Liver (tissue), 9 donors: ENCODE data around the gene TBC1D5. TPM values are rescaled to one million over a fixed set of nuclear protein-coding genes. Genes with fewer than 3 reads are reported as not detected.

Experiments
- DNase-seq: peaks from one replicate; pipeline ENCODE4 v3.0.0-alpha.2; 2017; ENCODE audit warnings: low spot score
- H3K27ac ChIP-seq, 2 donors: one replicate each; pipeline ENCODE4 v1.7.0; 2013; ENCODE audit warnings: inconsistent platforms in 2 of 2, low read length in 2 of 2, control low read depth in 1 of 2, low read depth in 1 of 2, mild to moderate bottlenecking in 1 of 2
- H3K27me3 ChIP-seq, 4 donors: one replicate each; pipeline versions ENCODE4 v1.6.1 to v1.7.0; 2013; ENCODE audit warnings: low read length in 3 of 4, inconsistent platforms in 1 of 4, mild to moderate bottlenecking in 1 of 4, moderate library complexity in 1 of 4; ENCODE audit not compliant: control insufficient read depth in 4 of 4, insufficient read depth in 4 of 4
- H3K36me3 ChIP-seq, 4 donors: one replicate each; pipeline versions ENCODE4 v1.6.1 to v1.7.0; 2013; ENCODE audit warnings: low read length in 3 of 4, mild to moderate bottlenecking in 3 of 4, low read depth in 1 of 4, moderate library complexity in 1 of 4; ENCODE audit not compliant: control insufficient read depth in 4 of 4, insufficient read depth in 3 of 4
- H3K4me1 ChIP-seq, 4 donors: one replicate each; pipeline versions ENCODE4 v1.6.1 to v1.7.0; 2013; ENCODE audit warnings: low read length in 3 of 4, mild to moderate bottlenecking in 3 of 4, moderate library complexity in 1 of 4; ENCODE audit not compliant: control insufficient read depth in 4 of 4, insufficient read depth in 4 of 4
- H3K4me3 ChIP-seq, 3 donors: one replicate each; pipeline versions ENCODE4 v1.6.1 to v1.7.0; 2013; ENCODE audit warnings: low read length in 3 of 3, control low read depth in 1 of 3, low read depth in 1 of 3, mild to moderate bottlenecking in 1 of 3
- H3K9ac ChIP-seq, 2 donors: one replicate each; pipeline ENCODE4 v1.7.0; 2013; ENCODE audit warnings: low read length in 2 of 2, mild to moderate bottlenecking in 2 of 2, moderate library complexity in 2 of 2, control low read depth in 1 of 2, low read depth in 1 of 2
- H3K9me3 ChIP-seq, 4 donors: one replicate each; pipeline versions ENCODE4 v1.6.1 to v1.7.0; 2013; ENCODE audit warnings: low read length in 3 of 4; ENCODE audit not compliant: control insufficient read depth in 4 of 4
- FOXA2 ChIP-seq: IDR thresholded peaks from 2 replicates; pipeline ENCODE4 v1.6.1; 2016; ENCODE audit warnings: antibody characterized with exemption
- GABPA ChIP-seq, 2 donors: IDR thresholded peaks in 1 of 2; conservative IDR thresholded peaks in 1 of 2; 2 replicates each; pipeline ENCODE4 v1.6.1; 2016; ENCODE audit warnings: antibody characterized with exemption in 2 of 2, mild to moderate bottlenecking in 1 of 2, moderate library complexity in 1 of 2
- HNF4A ChIP-seq, 2 donors: conservative IDR thresholded peaks; 2 replicates each; pipeline ENCODE4 v1.6.1; 2016; ENCODE audit warnings: antibody characterized with exemption in 2 of 2, mild to moderate bottlenecking in 2 of 2
- HNF4G ChIP-seq: IDR thresholded peaks from 2 replicates; pipeline ENCODE4 v1.6.1; 2016; ENCODE audit warnings: antibody characterized with exemption
- JUND ChIP-seq, 2 donors: IDR thresholded peaks; 2 replicates each; pipeline ENCODE4 v1.6.1; 2016; ENCODE audit warnings: antibody characterized with exemption in 2 of 2
- RAD21 ChIP-seq, 2 donors: IDR thresholded peaks; 2 replicates each; pipeline ENCODE4 v1.6.1; 2016; ENCODE audit warnings: antibody characterized with exemption in 2 of 2, mild to moderate bottlenecking in 2 of 2
- RXRA ChIP-seq, 2 donors: IDR thresholded peaks; 2 replicates each; pipeline ENCODE4 v1.6.1; 2017 to 2018; ENCODE audit warnings: antibody characterized with exemption in 2 of 2, mild to moderate bottlenecking in 1 of 2
- TAF1 ChIP-seq: conservative IDR thresholded peaks from 2 replicates; pipeline ENCODE4 v1.6.1; 2016; ENCODE audit warnings: antibody characterized with exemption, mild to moderate bottlenecking
- YY1 ChIP-seq: IDR thresholded peaks from 2 replicates; pipeline ENCODE4 v1.6.1; 2016; ENCODE audit warnings: antibody characterized with exemption, mild to moderate bottlenecking
- WGBS: extraction: QIAGEN DNeasy Blood & Tissue Kit; methylation state at CpG from one replicate; pipeline ENCODE4 v1.1.7; 2013; 5-methylcytosine and 5-hydroxymethylcytosine counted together
- polyA plus RNA-seq, 2 donors: library from polyadenylated mRNA; stranded (reverse) in 1 of 2; unstranded in 1 of 2; fragments of 200-250 nt in 1 of 2; fragments of >200 nt in 1 of 2; fragmentation: Nextera tagmentation in 1 of 2; extraction: Ambion mirVana in 1 of 2; gene quantifications; one replicate each; pipeline versions ENCODE4 v1.2.1 to v1.2.3, GENCODE V29; 2013 to 2015
- total RNA-seq, 2 donors: library from RNA; depleted of rRNA; stranded (reverse); fragments of >200 nt; gene quantifications; one replicate each; pipeline ENCODE4 v1.2.3, GENCODE V29; 2014
- TF ChIP-seq, protein P1 (sequence below): IDR thresholded peaks from 2 replicates; pipeline ENCODE4 v1.6.1; 2016; ENCODE audit warnings: antibody characterized with exemption
- TF ChIP-seq, protein P2 (sequence below): IDR thresholded peaks from 2 replicates; pipeline ENCODE4 v1.6.1; 2016; ENCODE audit warnings: antibody characterized with exemption
- TF ChIP-seq, protein P3 (sequence below): IDR thresholded peaks from 2 replicates; pipeline ENCODE4 v1.6.1; 2016; ENCODE audit warnings: antibody characterized with exemption, mild to moderate bottlenecking
- TF ChIP-seq, protein P4 (sequence below): fragments of 150-350 bp; IDR thresholded peaks from 2 replicates; pipeline ENCODE4 v1.5.1; 2017; ENCODE audit warnings: improper control_type of control experiment, low read depth, low read length; ENCODE audit not compliant: missing input control
- TF ChIP-seq, protein P5 (sequence below): IDR thresholded peaks from 2 replicates; pipeline ENCODE4 v1.6.1; 2016; ENCODE audit warnings: antibody characterized with exemption
- donor health status: healthy.
- donor health status: healthy.
- donor health status: healthy.
- donor health status: healthy.
- donor health status: healthy.

TBC1D5 gene
- total and polyA plus RNA-seq, 4 donors, result 9.1 to 45.6 (median 25.6) TPM

DNA sequence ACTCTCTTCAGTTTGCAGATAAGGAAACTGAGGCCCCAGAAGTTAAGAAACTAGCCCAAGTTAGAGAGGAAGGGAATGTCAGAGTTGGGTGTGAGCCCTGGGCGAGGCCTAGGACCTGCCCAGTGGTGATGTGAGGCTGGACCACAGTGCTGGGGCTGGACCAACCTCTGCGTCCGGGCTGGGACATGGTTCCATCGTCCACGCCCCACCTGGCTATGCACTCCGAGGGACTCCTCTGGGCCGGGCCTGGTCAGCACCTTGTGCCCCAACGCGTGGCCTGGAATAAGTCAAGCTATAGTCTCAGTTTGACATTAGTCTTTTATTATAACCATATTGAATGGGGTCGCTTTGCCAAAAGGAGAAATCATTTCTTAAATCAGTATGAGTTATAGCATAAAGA lies 585.6 kb downstream of the TBC1D5 start:
- Histone ChIP-seq H3K4me1 (no peaks in the 10 kb centered on the region), H3K27ac (no peak overlapping the region), H3K4me3 (no peak overlapping the region), H3K27me3 (no peaks in the 10 kb centered on the region), H3K9ac (no peak overlapping the region), H3K9me3 (peaks cover 7 to 12% (median 10%) of the 10 kb centered on the region in 4 donors), H3K36me3 (peaks cover 9 to 67% (median 23%) of the 10 kb centered on the region in 4 donors)
- TF ChIP-seq TAF1 (no peak), YY1 (no peak), JUND (IDR thresholded peaks at IDR 0.05) (no peak), RXRA (IDR thresholded peaks at IDR 0.05) (no peak), FOXA2 (no peak), GABPA (IDR thresholded peaks at IDR 0.05 in 1 of 2, conservative IDR thresholded peaks at IDR 0.05 in 1 of 2) (no peak)
- TF ChIP-seq, protein P1, sequence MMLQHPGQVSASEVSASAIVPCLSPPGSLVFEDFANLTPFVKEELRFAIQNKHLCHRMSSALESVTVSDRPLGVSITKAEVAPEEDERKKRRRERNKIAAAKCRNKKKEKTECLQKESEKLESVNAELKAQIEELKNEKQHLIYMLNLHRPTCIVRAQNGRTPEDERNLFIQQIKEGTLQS, result no peak
- TF ChIP-seq, protein P2, sequence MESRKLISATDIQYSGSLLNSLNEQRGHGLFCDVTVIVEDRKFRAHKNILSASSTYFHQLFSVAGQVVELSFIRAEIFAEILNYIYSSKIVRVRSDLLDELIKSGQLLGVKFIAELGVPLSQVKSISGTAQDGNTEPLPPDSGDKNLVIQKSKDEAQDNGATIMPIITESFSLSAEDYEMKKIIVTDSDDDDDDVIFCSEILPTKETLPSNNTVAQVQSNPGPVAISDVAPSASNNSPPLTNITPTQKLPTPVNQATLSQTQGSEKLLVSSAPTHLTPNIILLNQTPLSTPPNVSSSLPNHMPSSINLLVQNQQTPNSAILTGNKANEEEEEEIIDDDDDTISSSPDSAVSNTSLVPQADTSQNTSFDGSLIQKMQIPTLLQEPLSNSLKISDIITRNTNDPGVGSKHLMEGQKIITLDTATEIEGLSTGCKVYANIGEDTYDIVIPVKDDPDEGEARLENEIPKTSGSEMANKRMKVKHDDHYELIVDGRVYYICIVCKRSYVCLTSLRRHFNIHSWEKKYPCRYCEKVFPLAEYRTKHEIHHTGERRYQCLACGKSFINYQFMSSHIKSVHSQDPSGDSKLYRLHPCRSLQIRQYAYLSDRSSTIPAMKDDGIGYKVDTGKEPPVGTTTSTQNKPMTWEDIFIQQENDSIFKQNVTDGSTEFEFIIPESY, result no peak
- DNase-seq, result no peak
- 98% methylated on average over 10 of the region's 10 CpGs for WGBS

DNA sequence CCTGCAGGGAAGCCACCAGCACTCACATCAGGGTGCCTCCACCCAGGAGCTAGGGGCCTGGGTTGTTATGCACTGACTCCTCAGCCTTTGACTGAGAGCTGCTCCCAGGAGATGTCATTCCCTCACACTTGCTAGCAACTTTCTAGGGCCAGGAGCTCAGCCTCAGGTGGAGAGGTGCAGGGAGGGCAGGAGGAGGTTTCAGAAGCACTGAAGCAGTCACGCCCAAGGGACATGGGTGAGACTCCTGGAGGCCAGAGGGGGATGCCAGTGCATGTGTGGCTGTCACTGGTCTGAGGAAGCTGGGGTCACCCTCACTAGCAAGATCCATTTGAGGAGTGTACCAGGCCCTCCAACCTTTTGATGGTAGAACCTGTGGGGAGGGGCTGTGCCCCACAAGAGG lies 586.5 kb downstream of the TBC1D5 start:
- H3K4me3 ChIP-seq, result no peak overlapping the region
- peaks cover 7 to 60% (median 20%) of the 10 kb centered on the region in 4 donors for H3K36me3 ChIP-seq
- WGBS, result 100% methylated on average over 1 of the region's 1 CpG

More for the DNA sequence above, 586.5 kb downstream of the TBC1D5 start:
- Histone ChIP-seq H3K27ac (no peak overlapping the region), H3K9me3 (peaks cover 7 to 12% (median 10%) of the 10 kb centered on the region in 4 donors), H3K9ac (no peak overlapping the region), H3K27me3 (no peaks in the 10 kb centered on the region), H3K4me1 (no peaks in the 10 kb centered on the region)
- no peak for DNase-seq
- TF ChIP-seq, protein P3, sequence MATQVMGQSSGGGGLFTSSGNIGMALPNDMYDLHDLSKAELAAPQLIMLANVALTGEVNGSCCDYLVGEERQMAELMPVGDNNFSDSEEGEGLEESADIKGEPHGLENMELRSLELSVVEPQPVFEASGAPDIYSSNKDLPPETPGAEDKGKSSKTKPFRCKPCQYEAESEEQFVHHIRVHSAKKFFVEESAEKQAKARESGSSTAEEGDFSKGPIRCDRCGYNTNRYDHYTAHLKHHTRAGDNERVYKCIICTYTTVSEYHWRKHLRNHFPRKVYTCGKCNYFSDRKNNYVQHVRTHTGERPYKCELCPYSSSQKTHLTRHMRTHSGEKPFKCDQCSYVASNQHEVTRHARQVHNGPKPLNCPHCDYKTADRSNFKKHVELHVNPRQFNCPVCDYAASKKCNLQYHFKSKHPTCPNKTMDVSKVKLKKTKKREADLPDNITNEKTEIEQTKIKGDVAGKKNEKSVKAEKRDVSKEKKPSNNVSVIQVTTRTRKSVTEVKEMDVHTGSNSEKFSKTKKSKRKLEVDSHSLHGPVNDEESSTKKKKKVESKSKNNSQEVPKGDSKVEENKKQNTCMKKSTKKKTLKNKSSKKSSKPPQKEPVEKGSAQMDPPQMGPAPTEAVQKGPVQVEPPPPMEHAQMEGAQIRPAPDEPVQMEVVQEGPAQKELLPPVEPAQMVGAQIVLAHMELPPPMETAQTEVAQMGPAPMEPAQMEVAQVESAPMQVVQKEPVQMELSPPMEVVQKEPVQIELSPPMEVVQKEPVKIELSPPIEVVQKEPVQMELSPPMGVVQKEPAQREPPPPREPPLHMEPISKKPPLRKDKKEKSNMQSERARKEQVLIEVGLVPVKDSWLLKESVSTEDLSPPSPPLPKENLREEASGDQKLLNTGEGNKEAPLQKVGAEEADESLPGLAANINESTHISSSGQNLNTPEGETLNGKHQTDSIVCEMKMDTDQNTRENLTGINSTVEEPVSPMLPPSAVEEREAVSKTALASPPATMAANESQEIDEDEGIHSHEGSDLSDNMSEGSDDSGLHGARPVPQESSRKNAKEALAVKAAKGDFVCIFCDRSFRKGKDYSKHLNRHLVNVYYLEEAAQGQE, result no peak
- TF ChIP-seq RAD21 (IDR thresholded peaks at IDR 0.05) (no peak), HNF4A (conservative IDR thresholded peaks at IDR 0.05) (no peak), HNF4G (no peak)
- TF ChIP-seq, protein P4, sequence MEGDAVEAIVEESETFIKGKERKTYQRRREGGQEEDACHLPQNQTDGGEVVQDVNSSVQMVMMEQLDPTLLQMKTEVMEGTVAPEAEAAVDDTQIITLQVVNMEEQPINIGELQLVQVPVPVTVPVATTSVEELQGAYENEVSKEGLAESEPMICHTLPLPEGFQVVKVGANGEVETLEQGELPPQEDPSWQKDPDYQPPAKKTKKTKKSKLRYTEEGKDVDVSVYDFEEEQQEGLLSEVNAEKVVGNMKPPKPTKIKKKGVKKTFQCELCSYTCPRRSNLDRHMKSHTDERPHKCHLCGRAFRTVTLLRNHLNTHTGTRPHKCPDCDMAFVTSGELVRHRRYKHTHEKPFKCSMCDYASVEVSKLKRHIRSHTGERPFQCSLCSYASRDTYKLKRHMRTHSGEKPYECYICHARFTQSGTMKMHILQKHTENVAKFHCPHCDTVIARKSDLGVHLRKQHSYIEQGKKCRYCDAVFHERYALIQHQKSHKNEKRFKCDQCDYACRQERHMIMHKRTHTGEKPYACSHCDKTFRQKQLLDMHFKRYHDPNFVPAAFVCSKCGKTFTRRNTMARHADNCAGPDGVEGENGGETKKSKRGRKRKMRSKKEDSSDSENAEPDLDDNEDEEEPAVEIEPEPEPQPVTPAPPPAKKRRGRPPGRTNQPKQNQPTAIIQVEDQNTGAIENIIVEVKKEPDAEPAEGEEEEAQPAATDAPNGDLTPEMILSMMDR, result no peak
- TF ChIP-seq, protein P5, sequence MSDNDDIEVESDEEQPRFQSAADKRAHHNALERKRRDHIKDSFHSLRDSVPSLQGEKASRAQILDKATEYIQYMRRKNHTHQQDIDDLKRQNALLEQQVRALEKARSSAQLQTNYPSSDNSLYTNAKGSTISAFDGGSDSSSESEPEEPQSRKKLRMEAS, result no peak
